ENCODE data around the gene NOL12.

DNA sequence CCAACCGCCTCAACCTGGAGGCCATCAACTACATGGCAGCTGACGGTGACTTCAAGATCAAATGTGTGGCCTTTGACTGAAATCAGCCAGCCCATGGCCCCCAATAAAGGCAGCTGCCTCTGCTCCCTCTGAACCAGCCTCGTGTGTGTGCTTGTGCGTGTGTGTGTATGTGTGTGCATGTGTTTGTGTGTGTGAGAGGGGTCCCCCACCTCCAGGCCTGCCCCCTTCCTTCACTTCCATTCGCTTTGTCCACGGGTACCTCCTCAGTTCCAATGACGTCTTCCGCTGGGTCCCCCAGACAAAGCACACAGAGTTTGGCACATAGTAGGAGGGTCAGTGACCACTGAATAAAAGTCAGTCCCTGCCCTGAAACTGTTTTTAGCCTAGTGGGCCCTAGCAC, 6.5 kb upstream of the NOL12 start:
- TF ChIP-seq CTCF (IDR thresholded peaks at IDR 0.05; ENCODE audit: borderline replicate concordance, extremely low read depth, low read length, poor library complexity, severe bottlenecking) (no peak), EZH2 (IDR thresholded peaks at IDR 0.05; ENCODE audit: borderline replicate concordance, low read depth, low read length, severe bottlenecking) (no peak)

Data from DND-41 (cell line).